ENCODE data around the gene PRR11.

Gene PRR11

DNA sequence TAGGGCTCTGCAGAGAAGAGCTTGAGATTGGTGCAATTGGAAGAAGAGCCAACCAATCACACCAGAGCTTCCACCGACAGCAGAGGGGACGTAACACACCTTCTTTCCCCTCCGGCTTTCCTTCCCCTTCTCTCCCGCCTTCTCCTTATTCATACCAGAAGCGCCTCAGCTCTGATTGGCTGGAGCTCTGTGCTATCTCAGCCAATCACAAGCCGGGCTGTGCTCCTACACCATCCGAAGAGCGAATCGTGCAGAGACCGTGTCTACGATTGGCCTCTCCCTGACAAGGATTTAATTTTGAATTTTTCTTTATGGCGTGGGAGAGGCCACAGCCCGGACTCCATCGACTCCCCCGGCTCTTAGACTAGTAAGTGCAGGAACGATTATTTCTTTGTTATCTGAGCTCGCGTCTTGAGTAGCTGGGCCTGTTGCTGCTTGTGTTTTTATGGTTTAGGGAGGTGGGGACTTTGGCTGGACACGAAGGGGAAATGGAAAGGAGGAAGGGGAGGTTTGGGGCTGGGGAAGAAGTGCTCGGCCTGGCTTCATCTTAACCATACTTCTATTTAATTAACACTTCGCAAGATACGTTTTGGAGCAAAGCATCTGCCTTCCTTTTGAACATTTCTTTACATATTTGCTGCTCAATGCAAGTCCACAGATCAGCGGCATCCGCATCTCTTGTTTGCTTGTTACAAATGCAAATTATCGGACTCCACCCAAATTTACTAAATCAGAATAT is at the start of gene PRR11:
PRR11 (plus strand) TSS at position 308 of the 739 bp plus-strand sequence. CDS start 14,007 bp downstream, outside the sequence.
- DNase-seq (ENCODE audit: low read depth), result peak; percentile 100
- TF ChIP-seq, protein P1, sequence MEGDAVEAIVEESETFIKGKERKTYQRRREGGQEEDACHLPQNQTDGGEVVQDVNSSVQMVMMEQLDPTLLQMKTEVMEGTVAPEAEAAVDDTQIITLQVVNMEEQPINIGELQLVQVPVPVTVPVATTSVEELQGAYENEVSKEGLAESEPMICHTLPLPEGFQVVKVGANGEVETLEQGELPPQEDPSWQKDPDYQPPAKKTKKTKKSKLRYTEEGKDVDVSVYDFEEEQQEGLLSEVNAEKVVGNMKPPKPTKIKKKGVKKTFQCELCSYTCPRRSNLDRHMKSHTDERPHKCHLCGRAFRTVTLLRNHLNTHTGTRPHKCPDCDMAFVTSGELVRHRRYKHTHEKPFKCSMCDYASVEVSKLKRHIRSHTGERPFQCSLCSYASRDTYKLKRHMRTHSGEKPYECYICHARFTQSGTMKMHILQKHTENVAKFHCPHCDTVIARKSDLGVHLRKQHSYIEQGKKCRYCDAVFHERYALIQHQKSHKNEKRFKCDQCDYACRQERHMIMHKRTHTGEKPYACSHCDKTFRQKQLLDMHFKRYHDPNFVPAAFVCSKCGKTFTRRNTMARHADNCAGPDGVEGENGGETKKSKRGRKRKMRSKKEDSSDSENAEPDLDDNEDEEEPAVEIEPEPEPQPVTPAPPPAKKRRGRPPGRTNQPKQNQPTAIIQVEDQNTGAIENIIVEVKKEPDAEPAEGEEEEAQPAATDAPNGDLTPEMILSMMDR (conservative IDR thresholded peaks at IDR 0.05; ENCODE audit: low read depth, low read length), result no peak
- H3K4me3 ChIP-seq (ENCODE audit: low read depth, low read length), result peak within 1 kb of the TSS; percentile 88

DNA sequence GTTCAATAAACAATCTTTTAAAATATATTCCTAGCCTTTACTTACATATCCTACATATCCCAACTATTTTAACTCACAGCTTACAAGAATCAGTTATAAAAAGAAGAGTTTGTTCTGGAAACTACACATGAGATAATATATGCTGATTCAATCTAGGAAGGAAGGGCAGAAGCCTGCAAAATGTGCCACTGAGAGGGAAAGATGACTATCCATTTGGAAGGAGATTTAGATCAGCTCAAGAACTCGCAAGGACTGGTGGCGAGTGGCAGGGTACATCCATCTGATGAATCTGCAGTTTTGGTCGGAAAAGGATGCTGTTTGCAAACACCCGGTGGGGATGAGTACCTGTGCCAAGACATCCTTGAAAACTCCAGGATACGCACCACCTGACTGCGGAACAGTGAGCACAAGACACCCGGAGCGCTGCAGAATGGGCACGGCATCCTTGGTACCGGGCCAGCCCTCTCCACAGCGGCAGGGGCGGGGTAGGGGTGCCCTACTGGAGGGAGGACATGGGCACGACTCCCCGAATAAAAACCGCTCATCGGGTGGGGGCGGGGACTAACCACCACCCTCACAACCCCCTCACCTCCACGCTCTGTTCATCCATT is 49.6 kb upstream of the PRR11 start:
- DNase-seq (ENCODE audit: low read depth), result peak; percentile 50
- peak overlapping the region; percentile 73 for H3K4me3 ChIP-seq (ENCODE audit: low read depth, low read length)
- TF ChIP-seq, protein P1 (conservative IDR thresholded peaks at IDR 0.05; ENCODE audit: low read depth, low read length), result no peak

DNA sequence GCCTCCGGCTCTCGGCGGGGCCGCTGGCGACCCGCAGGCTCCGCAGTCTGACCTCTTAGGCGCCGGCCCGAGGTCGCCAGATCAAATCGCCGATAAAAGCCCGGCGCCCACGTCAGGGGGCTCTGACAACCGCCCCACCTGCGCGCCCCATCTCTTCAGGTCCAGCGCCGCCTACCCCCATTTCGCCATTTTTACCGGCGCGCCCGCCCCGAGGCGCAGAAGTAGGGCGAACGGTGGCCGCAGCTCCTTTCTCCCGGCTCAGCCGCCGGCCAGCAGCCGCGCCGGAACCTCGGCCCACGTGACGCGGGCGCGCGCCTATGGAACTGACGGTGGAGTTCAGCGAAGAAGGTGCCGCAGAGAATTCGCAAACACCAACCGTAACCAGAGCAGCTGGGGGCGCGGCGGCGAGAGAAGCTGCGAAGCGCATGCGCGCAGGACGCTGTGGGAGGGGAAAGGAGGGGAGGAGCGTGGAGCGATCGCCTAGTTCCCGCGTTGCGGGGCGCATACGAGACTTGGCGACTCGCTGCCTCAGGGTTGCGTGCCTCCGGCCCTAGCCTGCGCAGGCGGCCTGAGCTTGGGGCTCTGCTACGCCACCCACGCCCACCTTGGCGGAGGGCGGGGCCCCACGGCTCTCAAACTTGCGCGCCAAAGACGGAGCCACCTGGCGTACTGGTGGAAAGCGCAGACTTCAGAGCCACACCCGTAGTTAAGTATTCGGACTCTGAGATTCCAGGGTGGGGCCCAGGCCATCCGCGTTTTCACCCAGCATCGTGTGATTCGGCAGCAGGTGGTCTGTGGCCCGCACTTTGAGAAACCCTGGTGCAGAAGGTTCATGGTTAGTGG is 48.9 kb upstream of the PRR11 start, which contains the start of gene TRIM37:
TRIM37 (minus strand) TSS at position 418 of the 843 bp plus-strand sequence. CDS start 419 bp downstream, outside the sequence.
- DNase-seq (ENCODE audit: low read depth), result peak; percentile 99
- TF ChIP-seq, protein P1 (conservative IDR thresholded peaks at IDR 0.05; ENCODE audit: low read depth, low read length), result peak; percentile 12
- H3K4me3 ChIP-seq (ENCODE audit: low read depth, low read length), result peak within 1 kb of the TSS; percentile 73

DNA sequence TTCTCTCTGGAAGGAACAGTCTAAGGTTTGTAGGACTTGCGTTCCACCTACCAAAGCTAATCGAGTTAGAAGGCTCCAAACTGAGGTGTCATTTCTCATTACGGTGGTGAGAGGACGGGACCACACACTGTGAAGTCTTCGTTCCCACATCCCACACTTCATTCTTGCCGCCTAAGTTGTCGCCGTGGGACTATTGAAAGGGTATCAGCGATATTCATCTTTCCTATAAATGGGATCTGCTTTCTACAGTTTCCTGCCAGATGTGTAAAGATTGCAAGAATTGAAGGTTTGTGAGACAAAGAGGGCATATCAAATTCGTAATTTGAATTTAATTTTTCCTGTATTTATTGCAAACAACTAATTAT is 48.3 kb upstream of the PRR11 start:
- TF ChIP-seq, protein P1 (conservative IDR thresholded peaks at IDR 0.05; ENCODE audit: low read depth, low read length), result no peak
- DNase-seq (ENCODE audit: low read depth), result no peak

DNA sequence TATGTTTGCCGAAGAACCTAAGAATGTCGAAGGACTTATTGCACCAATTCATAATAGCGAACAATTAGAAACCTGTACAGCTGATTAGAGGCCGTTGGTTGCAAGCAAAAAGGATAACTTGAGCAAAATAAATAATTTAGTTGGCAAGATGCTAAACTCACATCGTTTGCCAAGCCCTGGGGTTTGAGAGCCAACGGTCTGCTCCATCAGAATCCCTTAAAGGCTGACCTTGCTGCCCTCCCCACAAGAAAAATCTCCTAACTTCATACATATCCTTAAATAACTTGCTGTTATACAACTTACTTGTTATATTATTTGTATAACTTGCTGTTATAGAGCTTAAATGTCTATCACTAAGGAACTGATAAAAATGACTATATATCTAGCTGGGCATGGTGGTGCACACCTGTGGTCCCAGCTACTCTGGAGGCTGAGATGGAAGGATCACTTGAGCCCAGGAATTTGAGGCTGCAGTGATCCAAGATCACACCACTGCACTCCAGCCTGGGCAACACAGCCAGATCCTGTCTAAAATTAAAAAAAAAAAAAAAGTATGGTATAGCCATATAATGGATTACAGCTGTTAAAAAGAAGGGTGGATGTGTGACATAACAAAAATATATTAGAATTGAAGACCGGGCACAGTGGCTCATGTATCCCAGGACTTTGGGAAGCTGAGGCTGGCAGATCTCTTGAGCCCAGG is 47.0 kb upstream of the PRR11 start:
- DNase-seq (ENCODE audit: low read depth), result no peak
- no peak overlapping the region for H3K4me3 ChIP-seq (ENCODE audit: low read depth, low read length)
- TF ChIP-seq, protein P1 (conservative IDR thresholded peaks at IDR 0.05; ENCODE audit: low read depth, low read length), result no peak

More for the DNA sequence above, 48.3 kb upstream of the PRR11 start:
- H3K4me3 ChIP-seq (ENCODE audit: low read depth, low read length), result peak overlapping the region; percentile 73

DNA sequence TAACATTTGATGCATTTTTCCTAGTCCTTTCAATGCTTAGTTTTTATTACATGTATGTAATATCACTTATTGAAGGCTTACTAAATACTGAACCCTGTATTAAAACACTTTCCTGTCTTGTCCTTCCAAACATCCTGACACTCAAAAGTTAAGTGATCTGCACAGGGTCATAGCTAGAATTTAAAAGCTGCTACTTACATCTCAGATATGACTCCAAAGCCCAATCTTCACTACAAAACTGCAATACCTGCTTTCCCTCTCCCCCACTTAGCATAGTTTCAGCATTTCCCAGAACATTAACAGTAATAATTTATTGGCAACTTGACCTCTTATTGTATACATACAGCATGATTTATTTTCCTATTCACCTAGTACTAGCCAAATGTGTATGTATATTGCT is 44.6 kb upstream of the PRR11 start:
- DNase-seq (ENCODE audit: low read depth), result no peak
- TF ChIP-seq, protein P1 (conservative IDR thresholded peaks at IDR 0.05; ENCODE audit: low read depth, low read length), result no peak
- no peak overlapping the region for H3K4me3 ChIP-seq (ENCODE audit: low read depth, low read length)
